ENCODE results near the gene RACK1. TPM values are rescaled to one million over a fixed set of nuclear protein-coding genes. Genes with fewer than 3 reads are reported as not detected.

The RACK1 gene
- total and polyA plus RNA-seq, 2 of the 13 experiments (the other 11 are each of a cell fraction or from before 2014, with no cell fraction given) = 2,514 to 6,141 TPM

DNA sequence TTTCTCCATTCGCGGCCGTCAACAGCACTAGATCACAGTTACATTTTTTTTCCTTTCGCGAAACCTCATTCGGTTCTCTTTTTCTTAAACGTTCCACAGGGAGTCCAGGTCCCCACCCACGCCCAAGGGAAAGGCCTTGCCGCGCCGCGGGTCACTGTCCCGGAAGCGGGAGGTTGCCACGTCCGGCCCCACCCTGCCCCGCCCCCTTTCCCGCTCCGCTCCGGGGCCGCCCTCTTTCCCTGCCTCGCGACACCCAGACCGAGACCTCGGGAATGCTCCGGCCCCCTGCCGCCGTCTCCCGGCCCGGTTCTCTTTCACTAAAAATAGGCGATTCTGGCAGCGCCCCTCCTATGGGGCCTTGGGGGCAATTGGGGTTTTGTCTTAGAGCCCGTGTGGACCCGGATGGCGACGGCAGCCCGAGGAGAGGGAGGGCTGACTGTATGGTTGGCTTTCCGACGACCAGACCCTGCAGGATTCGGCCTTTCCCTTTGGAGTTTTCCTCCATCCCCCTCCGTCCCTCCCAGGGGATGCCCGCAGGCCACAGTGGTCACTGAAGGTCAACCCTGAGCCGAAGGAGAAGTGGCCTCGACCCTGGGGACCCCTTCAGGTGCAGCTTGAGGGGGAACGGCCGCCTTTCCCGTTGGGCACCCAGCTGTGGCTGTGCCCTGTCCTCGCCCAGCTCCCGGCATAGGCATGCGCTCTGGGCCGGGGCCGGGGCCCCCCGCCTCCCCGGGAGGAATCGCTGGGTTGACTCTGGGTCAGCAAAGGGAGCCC is 2.8 kb upstream of the RACK1 start (continued):
- TF ChIP-seq, protein P1, sequence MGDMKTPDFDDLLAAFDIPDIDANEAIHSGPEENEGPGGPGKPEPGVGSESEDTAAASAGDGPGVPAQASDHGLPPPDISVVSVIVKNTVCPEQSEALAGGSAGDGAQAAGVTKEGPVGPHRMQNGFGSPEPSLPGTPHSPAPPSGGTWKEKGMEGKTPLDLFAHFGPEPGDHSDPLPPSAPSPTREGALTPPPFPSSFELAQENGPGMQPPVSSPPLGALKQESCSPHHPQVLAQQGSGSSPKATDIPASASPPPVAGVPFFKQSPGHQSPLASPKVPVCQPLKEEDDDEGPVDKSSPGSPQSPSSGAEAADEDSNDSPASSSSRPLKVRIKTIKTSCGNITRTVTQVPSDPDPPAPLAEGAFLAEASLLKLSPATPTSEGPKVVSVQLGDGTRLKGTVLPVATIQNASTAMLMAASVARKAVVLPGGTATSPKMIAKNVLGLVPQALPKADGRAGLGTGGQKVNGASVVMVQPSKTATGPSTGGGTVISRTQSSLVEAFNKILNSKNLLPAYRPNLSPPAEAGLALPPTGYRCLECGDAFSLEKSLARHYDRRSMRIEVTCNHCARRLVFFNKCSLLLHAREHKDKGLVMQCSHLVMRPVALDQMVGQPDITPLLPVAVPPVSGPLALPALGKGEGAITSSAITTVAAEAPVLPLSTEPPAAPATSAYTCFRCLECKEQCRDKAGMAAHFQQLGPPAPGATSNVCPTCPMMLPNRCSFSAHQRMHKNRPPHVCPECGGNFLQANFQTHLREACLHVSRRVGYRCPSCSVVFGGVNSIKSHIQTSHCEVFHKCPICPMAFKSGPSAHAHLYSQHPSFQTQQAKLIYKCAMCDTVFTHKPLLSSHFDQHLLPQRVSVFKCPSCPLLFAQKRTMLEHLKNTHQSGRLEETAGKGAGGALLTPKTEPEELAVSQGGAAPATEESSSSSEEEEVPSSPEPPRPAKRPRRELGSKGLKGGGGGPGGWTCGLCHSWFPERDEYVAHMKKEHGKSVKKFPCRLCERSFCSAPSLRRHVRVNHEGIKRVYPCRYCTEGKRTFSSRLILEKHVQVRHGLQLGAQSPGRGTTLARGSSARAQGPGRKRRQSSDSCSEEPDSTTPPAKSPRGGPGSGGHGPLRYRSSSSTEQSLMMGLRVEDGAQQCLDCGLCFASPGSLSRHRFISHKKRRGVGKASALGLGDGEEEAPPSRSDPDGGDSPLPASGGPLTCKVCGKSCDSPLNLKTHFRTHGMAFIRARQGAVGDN (CRISPR knock-in tag; IDR thresholded peaks at IDR 0.05) = peak; percentile 78
- TF ChIP-seq JARID2 (CRISPR knock-in tag; IDR thresholded peaks at IDR 0.05; ENCODE audit: insufficient replicate concordance) (peak; percentile 62), ZNF234 (CRISPR knock-in tag; conservative IDR thresholded peaks at IDR 0.05) (peak; percentile 62), SP2 (CRISPR knock-in tag; IDR thresholded peaks at IDR 0.05) (peak; percentile 38; the same call in 1 of the 2 replicates), NR2C2 (CRISPR knock-in tag; IDR thresholded peaks at IDR 0.05; ENCODE audit: borderline replicate concordance) (peak; percentile 60), ZNF792 (CRISPR knock-in tag; IDR thresholded peaks at IDR 0.05) (peak; percentile 61; the same call in 1 of the 2 replicates), SAP130 (CRISPR knock-in tag; IDR thresholded peaks at IDR 0.05; ENCODE audit: low read depth) (peak; percentile 66), MED8 (CRISPR knock-in tag; IDR thresholded peaks at IDR 0.05; ENCODE audit: insufficient replicate concordance) (peak; percentile 50), NR2F2 (IDR thresholded peaks at IDR 0.05; ENCODE audit: borderline replicate concordance, low read depth) (peak; percentile 17; the same call in 1 of the 2 replicates)
- TF ChIP-seq, protein P2, sequence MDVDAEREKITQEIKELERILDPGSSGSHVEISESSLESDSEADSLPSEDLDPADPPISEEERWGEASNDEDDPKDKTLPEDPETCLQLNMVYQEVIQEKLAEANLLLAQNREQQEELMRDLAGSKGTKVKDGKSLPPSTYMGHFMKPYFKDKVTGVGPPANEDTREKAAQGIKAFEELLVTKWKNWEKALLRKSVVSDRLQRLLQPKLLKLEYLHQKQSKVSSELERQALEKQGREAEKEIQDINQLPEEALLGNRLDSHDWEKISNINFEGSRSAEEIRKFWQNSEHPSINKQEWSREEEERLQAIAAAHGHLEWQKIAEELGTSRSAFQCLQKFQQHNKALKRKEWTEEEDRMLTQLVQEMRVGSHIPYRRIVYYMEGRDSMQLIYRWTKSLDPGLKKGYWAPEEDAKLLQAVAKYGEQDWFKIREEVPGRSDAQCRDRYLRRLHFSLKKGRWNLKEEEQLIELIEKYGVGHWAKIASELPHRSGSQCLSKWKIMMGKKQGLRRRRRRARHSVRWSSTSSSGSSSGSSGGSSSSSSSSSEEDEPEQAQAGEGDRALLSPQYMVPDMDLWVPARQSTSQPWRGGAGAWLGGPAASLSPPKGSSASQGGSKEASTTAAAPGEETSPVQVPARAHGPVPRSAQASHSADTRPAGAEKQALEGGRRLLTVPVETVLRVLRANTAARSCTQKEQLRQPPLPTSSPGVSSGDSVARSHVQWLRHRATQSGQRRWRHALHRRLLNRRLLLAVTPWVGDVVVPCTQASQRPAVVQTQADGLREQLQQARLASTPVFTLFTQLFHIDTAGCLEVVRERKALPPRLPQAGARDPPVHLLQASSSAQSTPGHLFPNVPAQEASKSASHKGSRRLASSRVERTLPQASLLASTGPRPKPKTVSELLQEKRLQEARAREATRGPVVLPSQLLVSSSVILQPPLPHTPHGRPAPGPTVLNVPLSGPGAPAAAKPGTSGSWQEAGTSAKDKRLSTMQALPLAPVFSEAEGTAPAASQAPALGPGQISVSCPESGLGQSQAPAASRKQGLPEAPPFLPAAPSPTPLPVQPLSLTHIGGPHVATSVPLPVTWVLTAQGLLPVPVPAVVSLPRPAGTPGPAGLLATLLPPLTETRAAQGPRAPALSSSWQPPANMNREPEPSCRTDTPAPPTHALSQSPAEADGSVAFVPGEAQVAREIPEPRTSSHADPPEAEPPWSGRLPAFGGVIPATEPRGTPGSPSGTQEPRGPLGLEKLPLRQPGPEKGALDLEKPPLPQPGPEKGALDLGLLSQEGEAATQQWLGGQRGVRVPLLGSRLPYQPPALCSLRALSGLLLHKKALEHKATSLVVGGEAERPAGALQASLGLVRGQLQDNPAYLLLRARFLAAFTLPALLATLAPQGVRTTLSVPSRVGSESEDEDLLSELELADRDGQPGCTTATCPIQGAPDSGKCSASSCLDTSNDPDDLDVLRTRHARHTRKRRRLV (CRISPR knock-in tag; IDR thresholded peaks at IDR 0.05) = 0 out of 2 replicates have a peak, but pooled peaks have one; percentile 53
- TF ChIP-seq, protein P3, sequence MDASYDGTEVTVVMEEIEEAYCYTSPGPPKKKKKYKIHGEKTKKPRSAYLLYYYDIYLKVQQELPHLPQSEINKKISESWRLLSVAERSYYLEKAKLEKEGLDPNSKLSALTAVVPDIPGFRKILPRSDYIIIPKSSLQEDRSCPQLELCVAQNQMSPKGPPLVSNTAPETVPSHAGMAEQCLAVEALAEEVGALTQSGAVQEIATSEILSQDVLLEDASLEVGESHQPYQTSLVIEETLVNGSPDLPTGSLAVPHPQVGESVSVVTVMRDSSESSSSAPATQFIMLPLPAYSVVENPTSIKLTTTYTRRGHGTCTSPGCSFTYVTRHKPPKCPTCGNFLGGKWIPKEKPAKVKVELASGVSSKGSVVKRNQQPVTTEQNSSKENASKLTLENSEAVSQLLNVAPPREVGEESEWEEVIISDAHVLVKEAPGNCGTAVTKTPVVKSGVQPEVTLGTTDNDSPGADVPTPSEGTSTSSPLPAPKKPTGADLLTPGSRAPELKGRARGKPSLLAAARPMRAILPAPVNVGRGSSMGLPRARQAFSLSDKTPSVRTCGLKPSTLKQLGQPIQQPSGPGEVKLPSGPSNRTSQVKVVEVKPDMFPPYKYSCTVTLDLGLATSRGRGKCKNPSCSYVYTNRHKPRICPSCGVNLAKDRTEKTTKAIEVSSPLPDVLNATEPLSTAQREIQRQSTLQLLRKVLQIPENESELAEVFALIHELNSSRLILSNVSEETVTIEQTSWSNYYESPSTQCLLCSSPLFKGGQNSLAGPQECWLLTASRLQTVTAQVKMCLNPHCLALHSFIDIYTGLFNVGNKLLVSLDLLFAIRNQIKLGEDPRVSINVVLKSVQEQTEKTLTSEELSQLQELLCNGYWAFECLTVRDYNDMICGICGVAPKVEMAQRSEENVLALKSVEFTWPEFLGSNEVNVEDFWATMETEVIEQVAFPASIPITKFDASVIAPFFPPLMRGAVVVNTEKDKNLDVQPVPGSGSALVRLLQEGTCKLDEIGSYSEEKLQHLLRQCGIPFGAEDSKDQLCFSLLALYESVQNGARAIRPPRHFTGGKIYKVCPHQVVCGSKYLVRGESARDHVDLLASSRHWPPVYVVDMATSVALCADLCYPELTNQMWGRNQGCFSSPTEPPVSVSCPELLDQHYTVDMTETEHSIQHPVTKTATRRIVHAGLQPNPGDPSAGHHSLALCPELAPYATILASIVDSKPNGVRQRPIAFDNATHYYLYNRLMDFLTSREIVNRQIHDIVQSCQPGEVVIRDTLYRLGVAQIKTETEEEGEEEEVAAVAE (CRISPR knock-in tag; IDR thresholded peaks at IDR 0.05; ENCODE audit: borderline replicate concordance) = peak; percentile 41; the same call in 1 of the 2 replicates
- TF ChIP-seq, protein P4, sequence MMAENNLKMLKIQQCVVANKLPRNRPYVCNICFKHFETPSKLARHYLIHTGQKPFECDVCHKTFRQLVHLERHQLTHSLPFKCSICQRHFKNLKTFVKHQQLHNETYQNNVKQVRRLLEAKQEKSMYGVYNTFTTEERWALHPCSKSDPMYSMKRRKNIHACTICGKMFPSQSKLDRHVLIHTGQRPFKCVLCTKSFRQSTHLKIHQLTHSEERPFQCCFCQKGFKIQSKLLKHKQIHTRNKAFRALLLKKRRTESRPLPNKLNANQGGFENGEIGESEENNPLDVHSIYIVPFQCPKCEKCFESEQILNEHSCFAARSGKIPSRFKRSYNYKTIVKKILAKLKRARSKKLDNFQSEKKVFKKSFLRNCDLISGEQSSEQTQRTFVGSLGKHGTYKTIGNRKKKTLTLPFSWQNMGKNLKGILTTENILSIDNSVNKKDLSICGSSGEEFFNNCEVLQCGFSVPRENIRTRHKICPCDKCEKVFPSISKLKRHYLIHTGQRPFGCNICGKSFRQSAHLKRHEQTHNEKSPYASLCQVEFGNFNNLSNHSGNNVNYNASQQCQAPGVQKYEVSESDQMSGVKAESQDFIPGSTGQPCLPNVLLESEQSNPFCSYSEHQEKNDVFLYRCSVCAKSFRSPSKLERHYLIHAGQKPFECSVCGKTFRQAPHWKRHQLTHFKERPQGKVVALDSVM (CRISPR knock-in tag; IDR thresholded peaks at IDR 0.05) = no peak; the same call in 1 of the 2 replicates

Data from HepG2 (cell line).